ENCODE results near the gene SEPTIN11. TPM values are rescaled to one million over a fixed set of nuclear protein-coding genes. Genes with fewer than 3 reads are reported as not detected.

Gene SEPTIN11
- total RNA-seq, 1 experiment from 2014 or later, result 125 TPM

- no peak for TF ChIP-seq ZBTB43 (CRISPR knock-in tag; IDR thresholded peaks at IDR 0.05)
Observed at GRCh38 chr4:76943129-76943620, 6.4 kb upstream of the SEPTIN11 start (continued).

GRCh38 chr4:76943790-76944189 lies 5.8 kb upstream of the SEPTIN11 start:
- CTCF ChIA-PET, result no interaction called here
- no peak overlapping the region for H3K4me3 Mint-ChIP-seq
- H3K27me3 Mint-ChIP-seq (ENCODE audit: low read depth), result peaks cover 11% of the 10 kb centered on the region
- no peak overlapping the region for H3K27ac Mint-ChIP-seq
- peaks cover 12% of the 10 kb centered on the region for H3K4me1 Mint-ChIP-seq
- no peak for TF ChIP-seq JAZF1 (CRISPR knock-in tag; IDR thresholded peaks at IDR 0.05)
- no peak for TF ChIP-seq ZNF512 (CRISPR knock-in tag; IDR thresholded peaks at IDR 0.05; ENCODE audit: borderline replicate concordance)
- TF ChIP-seq TEAD1 (CRISPR knock-in tag; IDR thresholded peaks at IDR 0.05), result no peak
- TF ChIP-seq NR3C1 (CRISPR knock-in tag; conservative IDR thresholded peaks at IDR 0.05; ENCODE audit: low read depth), result no peak
- TF ChIP-seq USF1 (CRISPR knock-in tag; IDR thresholded peaks at IDR 0.05), result no peak
- TF ChIP-seq ZNF425 (CRISPR knock-in tag; conservative IDR thresholded peaks at IDR 0.05), result no peak
- TF ChIP-seq ESRRA (CRISPR knock-in tag; IDR thresholded peaks at IDR 0.05; ENCODE audit: borderline replicate concordance), result no peak
- TF ChIP-seq ZNF532 (CRISPR knock-in tag; IDR thresholded peaks at IDR 0.05; ENCODE audit: borderline replicate concordance), result no peak
- no peak for TF ChIP-seq MYBL2 (CRISPR knock-in tag; IDR thresholded peaks at IDR 0.05)
- TF ChIP-seq FOXP4 (CRISPR knock-in tag; IDR thresholded peaks at IDR 0.05), result no peak
- H3K36me3 Mint-ChIP-seq, result peaks cover 11% of the 10 kb centered on the region
- DNase-seq (ENCODE audit: low spot score) (no peak), ATAC-seq (no peak)
- POLR2A ChIA-PET, result no interaction called here
- 0 out of 2 replicates have a peak, but pooled peaks cover 5% of the 10 kb centered on the region for H3K9me3 Mint-ChIP-seq
